Measurements from ENCODE around the gene GARNL3. TPM values are rescaled to one million over a fixed set of nuclear protein-coding genes. Genes with fewer than 3 reads are reported as not detected.

The GARNL3 gene
- polyA plus RNA-seq, 12 donors, result 15.1 to 44.8 (median 19.7) TPM; not detected in 1

GRCh38 chr9:127384016-127384730, 119.6 kb downstream of the GARNL3 start:
- no peak for DNase-seq

DNA sequence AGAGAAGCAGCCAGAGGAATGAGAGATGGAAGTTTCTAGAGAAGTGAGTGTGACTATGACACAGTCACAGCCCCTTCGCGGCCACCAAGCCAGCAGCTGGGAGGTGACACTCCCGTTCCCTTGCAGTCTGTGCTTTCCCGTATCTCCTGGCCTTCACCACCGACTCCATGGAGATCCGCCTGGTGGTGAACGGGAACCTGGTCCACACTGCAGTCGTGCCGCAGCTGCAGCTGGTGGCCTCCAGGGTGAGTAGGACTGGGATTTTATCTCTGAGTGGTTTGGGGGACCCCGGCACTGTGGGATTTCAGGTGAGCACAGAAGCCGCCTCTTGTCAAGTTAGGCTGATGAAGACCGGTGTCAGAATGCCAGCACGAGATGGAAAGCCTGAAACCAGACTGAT, 120.3 kb downstream of the GARNL3 start:
- no peak for DNase-seq

DNA sequence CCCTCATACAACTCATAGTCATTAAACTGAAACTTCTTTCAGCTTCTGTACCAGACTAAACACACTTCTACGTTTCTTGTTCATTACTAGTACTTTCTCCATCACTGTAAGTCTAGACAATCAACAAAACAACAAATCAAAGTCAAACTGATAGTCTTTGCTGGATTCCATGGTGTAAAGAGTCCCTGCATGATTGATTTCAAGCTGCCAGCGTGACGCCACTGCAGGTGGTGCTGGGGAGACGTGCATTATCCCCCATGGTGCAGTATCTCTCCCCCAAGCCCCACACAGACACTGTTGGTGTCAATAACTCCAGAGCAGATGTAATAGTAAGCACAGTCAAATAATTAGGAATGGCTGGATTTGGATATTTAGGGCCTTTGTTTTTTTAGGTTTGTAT, 121.7 kb downstream of the GARNL3 start:
- DNase-seq, result no peak

DNA sequence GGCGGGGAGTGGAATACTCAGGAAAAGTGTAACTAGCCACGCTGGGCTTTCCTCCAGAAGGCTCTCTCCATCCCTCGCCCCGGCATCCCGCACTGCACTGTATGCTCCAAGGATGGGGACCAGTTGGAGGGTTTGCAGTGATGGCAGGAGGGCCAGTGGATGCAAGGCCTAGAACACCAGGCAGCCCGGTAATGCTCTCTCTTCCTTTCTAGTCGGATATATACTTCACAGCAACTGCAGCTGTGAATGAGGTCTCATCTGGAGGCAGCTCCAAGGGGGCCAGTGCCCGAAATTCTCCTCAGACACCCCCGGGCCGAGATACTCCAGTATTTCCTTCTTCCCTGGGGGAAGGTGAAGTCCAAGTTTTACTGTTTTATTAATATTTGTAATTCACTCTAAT, 122.4 kb downstream of the GARNL3 start:
- DNase-seq, result no peak

- no peak for DNase-seq
Observed at GRCh38 chr9:127388037-127388855, 123.7 kb downstream of the GARNL3 start.

GRCh38 chr9:127388856-127389238, 124.3 kb downstream of the GARNL3 start:
- DNase-seq, result no peak

- no peak for DNase-seq
Observed at GRCh38 chr9:127389381-127390247, 125.0 kb downstream of the GARNL3 start.

DNA sequence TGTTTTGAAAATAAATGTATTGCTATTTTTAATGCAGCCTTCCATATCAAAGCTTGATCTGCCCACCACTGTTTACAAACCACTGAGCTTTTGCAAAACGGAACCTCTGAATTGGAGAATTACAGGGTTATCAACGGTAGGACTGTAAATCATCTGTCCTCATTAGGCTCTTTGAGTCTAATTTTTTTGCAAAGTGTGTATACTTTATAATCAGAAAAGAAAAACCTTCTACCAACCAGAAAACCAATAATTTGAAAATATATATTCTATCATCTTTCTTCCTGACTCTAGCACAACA, 125.6 kb downstream of the GARNL3 start:
- no peak for DNase-seq

DNA sequence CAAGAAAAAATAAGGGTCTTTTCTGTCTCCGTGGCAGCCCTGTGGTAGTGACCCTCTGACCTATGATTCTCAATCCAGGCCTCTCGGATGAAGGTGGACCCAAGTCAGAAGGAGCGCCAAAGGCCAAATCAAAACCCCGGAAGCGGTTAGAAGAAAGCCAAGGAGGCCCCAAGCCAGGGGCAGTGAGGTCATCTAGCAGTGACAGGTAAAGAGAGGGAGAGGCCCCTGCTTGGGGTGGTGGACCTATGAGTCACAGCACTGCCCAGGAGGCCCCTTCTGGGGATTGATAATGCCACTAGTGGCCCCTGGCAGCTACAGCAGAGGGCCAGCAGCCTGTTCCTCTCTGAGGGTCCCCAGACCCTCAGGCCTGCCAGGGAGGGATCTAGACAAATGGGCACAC, 126.0 kb downstream of the GARNL3 start:
- DNase-seq, result no peak

GRCh38 chr9:127392166-127392565, 127.6 kb downstream of the GARNL3 start:
- no peak for DNase-seq

GRCh38 chr9:127392976-127393375, 128.4 kb downstream of the GARNL3 start:
- DNase-seq, result no peak

- no peak for DNase-seq
Observed at GRCh38 chr9:127393645-127394044, 129.1 kb downstream of the GARNL3 start.

GRCh38 chr9:127395497-127396252, 131.1 kb downstream of the GARNL3 start:
- DNase-seq, result no peak

GRCh38 chr9:127396253-127396807, 131.8 kb downstream of the GARNL3 start:
- no peak for DNase-seq

- DNase-seq, result peak; percentile 100
Observed at GRCh38 chr9:127396808-127397645, 132.5 kb downstream of the GARNL3 start, which contains the start of gene SLC2A8. Gene SLC2A8 (plus strand): TSS chr9:127397169. CDS start chr9:127397231, 62 bp downstream.

DNA sequence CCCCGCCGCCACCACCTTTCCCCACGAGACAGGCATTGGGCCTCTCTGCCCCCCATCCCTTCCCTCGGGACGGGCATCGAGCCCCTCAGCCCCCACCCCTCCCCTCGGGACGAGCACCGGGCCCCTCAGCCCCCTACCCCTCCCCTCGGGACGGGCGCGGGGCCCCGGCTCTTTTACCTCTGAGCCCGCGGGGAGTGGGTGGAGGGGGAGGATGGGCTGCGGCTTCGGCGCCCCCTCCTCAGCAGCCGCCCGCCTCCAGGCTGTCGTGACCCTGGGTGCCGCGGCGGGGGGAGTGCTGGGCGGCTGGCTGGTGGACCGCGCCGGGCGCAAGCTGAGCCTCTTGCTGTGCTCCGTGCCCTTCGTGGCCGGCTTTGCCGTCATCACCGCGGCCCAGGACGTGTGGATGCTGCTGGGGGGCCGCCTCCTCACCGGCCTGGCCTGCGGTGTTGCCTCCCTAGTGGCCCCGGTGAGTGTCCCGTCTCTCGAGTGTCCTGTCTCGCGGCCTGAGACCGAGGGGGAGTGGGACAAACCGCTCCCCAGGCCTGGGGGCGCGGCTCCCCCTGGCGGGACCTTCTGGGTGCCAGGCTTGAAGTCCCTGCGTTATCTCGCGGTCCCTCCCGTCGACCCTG, 133.2 kb downstream of the GARNL3 start:
- DNase-seq, result peak; percentile 38

DNA sequence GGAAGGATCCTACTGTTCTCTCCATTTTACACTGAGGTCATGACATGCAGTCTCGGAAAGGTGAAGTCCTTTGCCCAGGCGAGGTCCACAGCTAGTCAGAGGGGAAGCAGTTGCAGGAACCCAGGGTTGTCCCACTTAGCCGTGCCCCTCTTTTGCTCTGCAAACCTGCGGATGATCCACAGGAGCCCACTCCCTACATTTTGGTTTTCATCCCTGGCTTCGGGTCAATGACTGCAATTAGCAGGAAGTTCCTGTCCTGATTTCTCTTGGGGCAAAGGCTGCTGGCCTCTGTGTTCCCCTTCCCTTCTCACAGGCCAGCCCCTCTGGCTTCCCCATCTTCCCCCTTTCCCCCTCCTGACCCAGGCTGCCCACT, 133.7 kb downstream of the GARNL3 start:
- no peak for DNase-seq

GRCh38 chr9:127398715-127399400, 134.3 kb downstream of the GARNL3 start:
- no peak for DNase-seq

DNA sequence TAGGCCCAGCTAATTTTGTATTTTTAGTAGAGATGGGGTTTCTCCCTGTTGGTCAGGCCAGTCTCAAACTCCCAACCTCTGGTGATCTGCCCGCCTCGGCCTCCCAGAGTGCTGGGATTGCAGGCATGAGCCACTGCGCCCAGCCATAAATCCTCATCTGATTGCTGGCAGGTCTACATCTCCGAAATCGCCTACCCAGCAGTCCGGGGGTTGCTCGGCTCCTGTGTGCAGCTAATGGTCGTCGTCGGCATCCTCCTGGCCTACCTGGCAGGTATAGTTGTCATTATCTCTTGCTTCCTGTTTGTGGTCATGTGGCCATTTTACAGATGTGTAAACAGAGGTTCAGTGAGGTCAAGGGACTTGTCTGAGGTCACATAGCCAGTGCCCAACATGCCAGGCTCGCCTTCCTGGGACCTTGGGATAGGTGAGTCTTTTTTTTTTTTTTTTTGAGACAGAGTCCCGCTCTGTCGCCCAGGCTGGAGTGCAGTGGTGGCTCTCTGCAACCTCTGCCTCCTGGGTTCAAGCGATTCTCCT, 135.2 kb downstream of the GARNL3 start:
- no peak for DNase-seq
